LoVo (cell line): Measurements from ENCODE around the gene RASAL1.
"Not testable (repeated sequence)": the region's sequence is repeated elsewhere in the genome, so short reads cannot be mapped to it uniquely, and the experiment has no call there.

Experiments used
- DNase-seq: peaks from one replicate; pipeline ENCODE4 v3.0.0-alpha.2; 2016; ENCODE audit warnings: low spot score

Gene RASAL1

DNA sequence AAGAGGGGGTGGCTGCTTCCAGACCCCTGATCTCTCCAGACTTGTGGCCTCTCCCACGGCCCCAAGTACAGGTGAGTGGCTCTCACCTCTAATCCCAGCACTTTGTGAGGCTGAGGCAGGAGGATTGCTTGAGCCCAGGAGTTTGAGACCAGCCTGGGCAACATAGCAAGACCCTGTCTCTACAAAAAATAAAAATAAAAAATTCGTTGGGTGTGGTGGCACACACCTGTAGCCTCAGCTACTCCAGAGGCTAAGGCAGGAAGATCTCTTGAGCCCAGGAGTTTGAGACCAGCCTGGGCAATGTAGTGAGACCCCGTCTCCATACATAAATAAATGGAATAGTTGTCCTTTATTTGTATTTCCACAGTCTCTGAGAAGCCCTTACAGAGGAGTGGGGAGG is 6.2 kb upstream of the RASAL1 start:
- not testable (repeated sequence) for DNase-seq

DNA sequence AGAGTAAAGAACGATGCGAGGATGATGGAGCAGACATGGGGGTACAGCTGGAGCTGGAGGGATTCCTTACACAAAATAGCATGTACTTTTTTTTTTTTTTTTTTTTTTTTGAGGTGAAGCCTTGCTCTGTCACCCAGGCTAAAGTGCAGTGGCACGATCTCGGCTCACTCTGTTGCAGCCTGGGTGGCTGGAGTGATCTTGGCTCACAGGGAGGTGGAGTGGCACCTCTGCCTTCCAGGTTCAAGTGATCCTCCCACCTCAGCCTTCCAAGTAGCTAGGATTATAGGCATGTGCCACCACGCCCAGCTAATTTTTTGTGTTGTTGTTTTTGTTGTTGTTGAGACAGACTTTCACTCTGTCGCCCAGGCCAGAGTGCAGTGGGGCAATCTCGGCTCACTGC is 5.1 kb upstream of the RASAL1 start:
- no peak for DNase-seq

DNA sequence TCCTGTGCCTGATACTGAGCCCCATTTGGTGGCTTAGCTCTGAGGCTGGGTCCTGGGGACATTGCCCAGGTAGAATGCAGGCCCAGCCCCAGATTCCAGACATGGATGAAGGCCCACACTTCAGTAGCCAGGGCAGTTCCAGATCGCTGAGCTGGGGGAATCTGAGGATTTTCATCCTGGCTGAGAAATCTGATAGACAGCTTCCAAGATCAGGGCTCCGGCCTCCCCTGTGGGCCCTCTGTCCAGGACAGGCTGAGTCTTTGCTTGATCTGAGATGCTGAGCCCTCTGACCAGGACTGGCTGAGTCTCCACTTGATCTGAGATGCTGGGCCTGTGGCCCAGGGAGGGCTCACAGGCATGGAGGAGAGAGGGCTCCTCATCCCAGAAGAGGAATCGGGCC is 3.3 kb upstream of the RASAL1 start:
- no peak for DNase-seq

DNA sequence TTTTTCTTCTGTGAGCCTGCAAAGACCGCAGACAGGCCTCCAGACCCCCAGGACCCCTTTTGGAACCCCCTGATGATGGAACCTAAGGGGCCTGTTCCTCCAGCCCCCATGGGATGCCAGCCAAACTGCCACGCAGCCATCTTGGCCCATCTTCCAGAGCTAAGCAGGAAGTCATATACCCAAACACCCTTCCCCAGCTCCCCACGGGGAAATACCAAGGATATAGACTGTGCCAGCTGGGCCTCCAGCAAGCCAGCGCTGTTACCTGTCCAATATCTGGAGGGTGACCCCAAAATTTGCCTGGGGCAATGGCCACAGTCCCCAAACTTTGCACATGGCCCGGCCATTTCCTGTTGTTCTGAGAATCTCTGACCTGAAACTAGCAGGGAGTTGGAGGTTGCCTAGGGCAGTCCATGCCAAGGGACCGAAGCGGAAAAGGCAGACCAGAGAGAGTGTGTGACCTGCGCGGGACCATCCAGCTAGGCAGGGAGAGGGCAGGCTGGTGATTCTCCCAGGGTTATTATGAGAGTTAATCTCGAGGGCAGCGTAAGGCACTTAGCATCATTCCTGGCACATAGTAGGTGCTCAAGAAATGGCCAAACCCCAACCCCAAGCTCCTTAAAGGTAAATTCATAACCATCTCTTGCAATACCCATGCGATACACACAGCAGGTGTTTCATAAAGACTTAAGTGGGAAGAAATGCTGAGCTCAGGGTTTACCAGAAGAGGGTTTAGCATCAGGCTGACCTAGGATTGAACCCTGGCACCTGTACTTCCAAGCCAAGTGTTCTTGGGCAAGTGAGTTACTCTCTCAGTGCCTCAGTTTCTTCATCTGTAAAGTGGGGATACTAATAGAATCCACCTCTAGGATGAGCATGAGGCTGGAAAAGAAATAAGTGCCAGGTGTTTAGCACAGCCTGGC is 2.6 kb upstream of the RASAL1 start:
- DNase-seq: no peak

DNA sequence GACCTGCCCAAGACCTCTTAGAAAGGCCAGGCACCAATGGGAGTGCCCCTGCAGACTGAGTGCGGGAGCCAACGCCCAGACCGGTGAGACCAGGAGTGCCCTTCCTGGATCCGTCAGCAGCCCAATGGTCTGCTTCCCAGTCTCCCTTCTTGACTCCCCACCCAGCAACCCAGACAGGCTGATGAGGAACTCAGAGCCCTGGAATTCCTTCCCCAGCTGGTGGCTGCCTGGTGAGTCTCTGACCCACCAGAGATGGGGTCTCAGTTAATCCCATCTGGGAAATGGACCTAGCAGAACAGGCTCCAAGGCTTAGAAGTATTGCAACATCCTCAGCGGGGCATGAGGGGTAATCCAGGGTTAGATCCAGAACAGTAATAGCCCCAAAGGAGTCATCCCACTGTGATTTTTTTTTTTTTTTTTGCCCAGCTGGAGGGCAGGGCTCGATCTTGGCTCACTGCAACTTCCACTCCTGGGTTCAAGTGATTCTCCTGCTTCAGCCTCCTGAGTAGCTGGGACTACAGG is 1.5 kb upstream of the RASAL1 start:
- peak; percentile 58 for DNase-seq

DNA sequence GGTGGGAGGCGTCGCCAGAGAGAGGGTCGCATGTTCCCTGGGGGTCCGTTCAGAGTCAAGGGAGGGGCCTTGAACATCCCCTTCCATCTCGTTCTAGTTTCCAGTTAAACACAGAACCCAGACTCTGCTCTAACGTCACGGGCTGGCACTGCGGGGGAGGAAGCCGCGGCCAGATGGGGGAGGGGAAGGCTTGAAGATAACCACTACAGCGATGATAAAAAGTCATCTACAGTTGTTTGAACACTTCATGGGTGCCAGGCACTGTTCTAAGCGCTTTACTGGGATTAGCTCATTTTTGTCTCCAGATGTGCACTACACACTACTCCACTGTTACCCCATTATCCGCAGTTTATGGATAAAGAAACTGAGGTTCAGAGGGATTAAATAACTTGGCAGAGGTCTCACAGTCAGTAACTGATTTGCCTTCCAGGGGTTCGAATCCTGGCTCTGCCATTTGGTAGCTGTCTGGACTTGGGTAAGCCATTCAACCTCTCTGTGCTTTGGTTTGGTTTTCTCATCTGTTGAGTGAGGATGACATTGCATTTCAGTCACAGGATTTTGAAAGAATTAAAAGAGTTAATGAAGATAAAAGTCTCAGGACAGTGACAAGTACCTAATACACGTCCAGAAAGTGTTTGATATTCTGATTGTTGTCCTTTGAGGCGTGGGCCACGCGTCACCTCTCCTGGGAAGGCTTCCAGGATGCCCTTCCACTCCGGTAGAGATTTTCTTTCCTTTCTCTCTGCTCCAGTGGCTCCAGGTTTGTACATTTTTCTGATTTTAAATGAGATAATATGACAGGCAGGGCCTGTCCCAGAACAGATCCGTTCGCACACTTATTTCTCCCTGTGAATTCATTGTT is 798 bp upstream of the RASAL1 start:
- DNase-seq: no peak

DNA sequence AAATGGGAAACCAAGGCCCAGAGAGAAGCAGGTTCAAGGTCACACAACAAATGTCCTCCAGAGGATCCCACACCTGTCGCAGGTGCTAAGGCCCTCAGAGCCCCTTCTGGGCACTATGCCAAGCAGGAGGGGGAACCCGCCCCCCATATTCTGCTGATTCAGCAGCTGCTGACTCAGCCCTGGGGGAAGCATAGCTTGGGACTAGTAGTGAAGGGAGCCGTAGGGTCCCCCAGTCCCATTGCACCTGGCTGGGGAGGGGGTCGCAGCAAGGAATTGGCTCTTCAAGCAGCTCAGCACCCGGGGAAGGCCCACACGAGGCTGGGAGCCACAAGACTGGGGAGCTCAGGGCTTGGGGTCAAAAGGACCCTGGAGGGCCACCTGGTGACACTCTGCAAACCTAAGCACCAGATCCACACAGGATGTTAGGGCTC is 1.0 kb downstream of the RASAL1 start:
- no peak for DNase-seq

DNA sequence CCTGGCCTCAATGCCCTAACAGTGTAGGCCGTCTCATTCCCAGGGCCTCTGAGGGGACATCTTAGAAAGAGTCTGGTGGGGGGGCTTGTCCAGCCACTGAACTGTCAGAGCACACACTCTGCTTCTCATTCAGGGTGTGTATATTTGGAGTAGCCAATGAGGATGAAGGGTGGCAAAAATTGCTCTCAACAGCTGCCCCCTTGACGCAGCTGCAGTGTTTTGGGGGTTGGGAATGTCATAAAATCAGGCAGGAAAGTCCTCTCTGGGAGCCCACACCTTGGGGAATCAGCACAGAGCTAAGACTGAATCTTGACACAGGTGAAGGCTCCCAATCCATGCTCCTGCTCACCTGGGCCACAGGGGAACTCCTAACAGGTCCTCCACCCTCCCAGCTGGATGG is 1.5 kb downstream of the RASAL1 start:
- DNase-seq: no peak

DNA sequence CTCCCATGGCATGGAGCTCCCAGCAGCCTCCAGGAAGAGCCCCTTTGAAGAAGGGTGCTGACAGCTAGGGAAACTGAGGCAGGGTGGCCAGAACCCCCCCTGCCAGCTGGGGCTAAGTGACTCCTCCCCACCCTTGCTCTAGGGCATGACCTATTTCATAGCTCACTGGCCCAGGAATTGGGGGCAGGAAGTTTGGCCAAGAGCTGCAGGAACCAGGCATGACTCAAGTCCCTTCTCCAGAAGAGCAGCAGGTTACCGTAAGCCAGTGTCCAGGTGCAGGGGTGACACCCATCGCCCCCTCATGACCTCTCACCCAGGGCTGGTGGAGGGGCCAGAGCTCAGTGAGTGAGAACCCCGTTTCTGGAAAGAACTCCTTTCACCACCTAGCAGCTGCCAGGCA is 1.9 kb downstream of the RASAL1 start:
- DNase-seq: no peak

DNA sequence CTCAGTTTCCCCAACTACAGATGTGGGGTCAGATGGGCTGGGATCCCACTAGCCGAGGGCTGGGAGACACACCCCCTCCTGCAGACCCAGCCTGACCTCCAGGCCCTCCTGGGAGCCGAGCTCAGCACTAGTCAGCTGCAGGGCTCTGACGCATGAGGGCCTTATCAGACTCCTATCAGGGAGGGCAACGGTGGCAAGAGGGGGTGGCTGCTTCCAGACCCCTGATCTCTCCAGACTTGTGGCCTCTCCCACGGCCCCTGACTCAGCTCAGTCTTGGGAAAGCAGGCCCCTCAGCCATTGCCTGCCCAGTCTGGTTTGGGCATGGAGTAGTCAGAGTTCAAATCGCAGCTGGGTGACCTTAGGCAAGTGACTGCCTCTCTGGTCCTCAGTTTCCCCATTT is 2.5 kb downstream of the RASAL1 start:
- DNase-seq: no peak

DNA sequence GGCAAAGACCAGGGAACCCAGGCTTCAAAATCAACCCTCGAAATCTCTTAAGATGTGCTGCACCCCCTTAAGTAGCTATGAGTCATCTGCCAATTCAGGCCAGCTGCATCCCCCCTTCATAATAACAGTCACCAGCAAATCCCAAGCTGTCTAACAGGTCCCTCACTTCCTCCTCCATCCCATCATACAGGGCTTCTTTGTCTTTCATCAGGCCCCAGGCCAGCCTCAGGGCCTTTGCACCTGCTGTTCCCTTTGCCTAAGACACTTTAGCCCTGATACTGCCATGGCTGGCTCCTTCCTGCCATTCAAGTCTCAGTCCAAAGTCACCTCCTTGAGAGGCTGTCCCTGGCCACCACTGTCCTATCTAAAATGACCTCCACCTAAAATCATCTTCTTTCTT is 4.0 kb downstream of the RASAL1 start:
- DNase-seq: no peak

DNA sequence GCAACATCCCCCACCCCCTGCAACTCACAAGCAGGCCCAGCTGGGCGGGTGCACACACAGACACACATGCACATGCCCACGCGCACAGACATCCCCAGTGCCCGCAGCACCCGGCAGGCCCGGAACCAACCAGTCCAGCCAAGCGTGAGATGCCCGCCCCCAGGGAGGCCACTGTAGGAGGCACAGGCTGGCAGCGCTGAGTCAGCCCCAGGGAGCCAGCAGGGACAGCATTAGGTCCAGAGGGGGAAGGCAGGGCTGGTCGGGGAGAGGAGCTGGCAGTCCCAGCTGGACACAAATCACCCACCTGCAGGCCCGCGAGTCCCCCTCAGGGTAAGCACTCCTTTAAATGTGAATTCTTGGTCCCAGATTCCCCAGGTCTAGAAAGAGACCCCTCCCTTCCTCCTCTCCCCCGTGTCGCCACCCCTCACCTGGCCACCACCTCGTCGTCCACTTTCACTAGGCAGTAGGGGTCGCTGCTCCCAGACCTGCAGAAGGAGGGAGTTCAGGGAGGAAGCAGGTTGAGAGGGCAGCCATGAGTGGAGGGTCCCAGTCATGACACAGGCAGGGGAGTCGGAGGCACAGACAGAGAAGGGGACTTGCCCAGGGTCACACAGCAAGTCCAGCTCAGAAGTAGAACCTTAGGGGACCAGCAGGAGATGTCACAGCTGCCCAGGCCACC is 5.0 kb downstream of the RASAL1 start:
- no peak for DNase-seq

DNA sequence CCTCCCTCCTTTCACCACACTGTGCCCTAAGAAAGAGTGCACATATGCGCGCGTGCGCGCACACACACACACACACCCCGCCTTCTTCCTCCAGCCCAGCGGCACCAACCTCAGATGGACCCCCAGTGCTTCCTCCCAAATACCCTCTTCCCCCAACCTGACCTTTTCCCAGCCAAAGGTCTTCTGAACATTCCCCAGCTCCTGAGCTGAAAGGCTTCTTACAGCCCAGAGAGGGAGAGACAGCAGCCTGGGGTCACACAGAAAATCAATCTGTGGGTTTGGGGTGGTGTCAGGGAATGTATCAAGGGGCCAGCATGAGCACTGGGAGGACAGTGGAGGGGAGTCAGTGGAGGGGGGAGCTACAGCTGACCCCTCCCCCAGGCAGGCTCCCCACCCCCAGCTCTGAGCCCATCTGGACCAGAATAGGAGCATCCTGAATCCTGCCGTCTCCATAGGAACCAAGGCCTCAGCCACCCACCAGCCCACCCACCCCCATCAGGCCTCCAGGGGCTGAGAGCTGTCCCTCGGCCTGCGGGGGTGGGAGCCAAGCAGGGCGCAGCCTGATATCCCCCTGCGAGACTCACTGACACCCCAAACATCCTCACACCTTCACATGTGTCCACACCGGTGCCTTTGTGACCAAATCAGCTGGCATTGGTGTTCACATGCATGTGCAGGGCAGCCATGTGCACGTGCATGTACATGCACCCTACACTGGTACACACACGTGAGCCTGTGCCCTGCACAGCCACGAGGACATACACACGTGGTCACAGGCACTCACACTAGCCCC is 5.7 kb downstream of the RASAL1 start:
- no peak for DNase-seq

DNA sequence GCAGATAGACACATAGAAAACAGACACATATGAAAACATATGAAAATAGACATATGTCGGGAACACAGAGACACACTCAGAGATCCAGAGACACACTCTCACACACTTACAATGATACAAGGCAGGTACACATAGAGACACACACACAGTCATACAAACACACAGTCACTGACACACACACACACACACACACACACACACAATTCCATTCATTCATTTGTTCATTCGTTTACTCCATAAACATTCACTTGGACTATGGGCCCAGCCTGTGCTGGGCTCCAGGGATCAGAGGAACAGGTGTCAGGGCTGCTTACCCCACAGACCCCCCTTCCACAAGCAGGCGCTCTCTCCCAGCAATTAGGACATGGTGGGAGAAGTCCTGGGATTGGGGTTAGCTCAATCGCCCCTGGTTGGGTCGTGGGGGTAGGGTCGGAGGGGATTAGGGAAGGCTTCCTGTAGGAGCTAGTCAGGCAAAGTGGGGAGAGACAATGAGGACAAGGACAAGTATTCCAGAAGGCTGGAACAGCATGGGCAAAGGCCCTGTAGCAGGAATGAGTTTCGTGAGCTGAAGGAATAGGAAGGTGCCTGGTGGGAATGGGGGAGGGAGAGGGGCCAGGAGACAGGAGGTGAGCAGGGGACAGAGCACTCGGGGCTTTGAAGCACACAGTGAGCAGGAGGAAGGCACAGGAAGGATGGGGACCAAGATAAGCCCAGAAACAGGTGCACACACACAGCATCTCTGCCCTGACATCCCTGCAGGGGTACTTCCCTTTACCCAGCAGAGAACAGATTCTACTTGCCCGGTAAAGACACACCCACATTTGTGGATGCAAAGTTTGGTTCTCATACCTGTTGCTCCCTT is 6.5 kb downstream of the RASAL1 start:
- DNase-seq: no peak

DNA sequence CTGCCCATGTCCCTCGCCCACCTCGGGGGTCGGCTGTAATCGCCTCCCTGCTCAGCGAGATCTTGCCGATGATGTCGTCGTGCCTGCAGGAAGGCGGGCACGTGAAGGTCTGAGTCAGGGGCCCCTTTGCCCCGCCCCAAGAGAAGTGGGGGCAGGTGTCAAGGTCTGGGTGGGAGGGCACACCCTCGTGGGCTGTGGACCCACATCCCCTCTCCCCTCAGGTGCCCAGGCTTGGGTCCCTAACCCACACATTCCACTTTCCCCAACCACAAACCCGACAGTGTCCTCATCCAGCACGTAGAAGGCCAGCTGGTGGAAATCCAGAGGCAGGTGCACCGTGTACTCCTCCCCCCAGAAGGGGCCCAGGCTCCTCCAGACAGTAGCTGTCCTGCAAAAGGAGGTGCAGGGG is 7.8 kb downstream of the RASAL1 start:
- DNase-seq: no peak

DNA sequence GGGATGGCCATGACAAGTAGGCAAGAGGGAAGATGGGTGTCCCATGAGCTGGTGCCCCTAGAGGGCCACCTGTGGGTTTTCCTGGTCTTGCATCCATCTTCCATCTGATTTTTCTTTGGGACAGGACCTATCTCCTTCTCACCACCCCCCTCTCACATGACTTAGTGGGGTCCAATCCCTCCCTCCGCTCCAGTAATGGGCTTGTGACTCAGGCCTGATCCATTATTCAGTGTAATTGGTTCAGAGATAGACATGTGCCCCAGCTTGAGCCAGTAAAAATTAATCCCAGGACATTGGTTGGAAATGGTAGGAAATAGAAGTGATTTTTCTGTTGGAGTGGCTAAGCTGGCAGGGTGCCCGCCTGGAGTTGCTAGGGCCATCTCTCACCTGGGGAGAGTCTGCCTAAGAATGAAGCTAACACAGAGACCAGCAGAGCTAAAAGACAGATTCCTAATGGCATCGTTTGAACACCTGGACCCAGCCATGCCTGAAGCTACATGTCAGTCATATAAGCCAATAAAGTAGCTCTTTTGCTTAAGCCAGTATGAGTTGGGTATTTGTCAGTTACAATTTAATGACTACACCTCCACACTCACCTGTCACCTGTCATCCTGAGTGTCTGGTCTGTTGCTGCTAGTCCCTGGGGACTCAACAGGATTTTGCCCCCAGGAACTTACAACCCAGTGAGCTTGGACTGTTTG is 14.7 kb downstream of the RASAL1 start:
- DNase-seq: no peak

DNA sequence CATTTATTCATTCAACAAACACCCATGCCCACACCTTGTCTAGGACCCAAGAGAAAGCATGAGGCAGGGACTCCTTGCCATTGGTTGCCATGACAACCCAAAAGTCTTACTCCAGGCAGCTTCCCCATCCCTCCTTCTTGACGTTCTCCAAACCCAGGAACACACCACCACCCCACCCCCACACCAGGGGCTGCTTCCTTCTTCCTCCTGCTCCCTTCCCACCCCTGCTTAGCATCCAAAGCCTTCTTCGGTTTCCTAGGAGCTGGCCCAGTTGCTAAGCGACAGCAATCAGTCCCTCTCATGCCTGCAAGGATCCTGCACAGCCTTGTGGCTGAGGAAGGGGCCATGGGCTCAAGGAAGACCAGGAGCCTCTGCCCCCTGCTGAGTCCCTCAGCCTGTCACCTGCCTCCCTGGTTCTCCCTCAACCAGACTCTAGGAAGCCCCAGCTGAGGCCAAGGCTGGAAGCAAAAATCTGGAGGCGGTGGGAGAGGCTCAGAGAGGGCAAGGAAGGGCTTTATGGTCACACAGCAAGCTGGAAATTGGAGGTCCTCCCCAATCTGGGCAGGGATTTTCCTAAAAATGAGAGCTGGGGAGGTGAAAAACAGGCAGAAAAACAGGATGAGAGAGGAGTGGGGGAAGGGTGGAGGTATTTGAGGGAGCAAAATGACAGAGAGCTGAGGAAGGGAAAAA is 15.4 kb downstream of the RASAL1 start:
- DNase-seq: no peak

DNA sequence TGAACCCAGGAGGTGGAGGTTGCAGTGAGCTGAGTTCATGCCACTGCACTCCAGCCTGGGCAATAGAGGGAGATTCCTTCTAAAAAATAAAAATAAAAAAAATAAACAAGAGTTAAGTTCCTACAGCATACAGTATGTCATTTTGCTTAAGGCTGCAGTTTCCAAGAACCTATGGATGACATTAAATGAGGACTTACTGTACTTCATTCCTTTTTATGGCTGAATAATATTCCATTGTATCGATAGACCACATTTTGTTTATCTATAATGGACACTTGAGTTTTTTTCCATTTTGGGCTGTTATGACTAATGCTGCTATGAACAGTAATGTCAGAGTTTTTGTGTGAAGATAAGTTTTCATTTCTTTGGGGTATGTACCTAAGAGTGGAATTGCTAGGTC is 17.4 kb downstream of the RASAL1 start:
- DNase-seq: no peak

DNA sequence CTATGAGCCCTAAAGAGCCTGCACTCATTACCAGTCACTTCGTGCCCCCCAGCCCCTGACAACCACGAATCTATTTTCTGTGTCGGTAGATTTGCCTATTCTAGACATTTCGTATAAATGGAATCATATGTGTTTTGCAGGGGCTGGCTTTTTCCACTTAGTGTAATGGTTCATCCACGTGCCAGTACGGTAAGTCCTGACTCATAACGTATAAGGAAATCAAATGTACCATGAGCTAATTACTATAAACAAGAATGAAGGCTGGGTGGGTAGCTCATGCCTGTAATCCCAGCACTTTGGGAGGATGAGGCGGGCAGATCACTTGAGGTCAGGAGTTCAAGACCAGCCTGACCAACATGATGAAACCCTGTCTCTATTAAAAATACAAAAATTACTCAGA is 17.9 kb downstream of the RASAL1 start:
- not testable (repeated sequence) for DNase-seq
